GM18907 (cell line): ENCODE measurements around the gene PI4K2A.
"Not testable (repeated sequence)": the region's sequence is repeated elsewhere in the genome, so short reads cannot be mapped to it uniquely, and the experiment has no call there.

ENCODE experiments used
- ATAC-seq: cut with Tn5 transposase; IDR thresholded peaks from one replicate; pipeline ENCODE4 v1.9.1; 2021; ENCODE audit warnings: mild to moderate bottlenecking, moderate library complexity; ENCODE audit not compliant: unreplicated experiment

Gene PI4K2A

DNA sequence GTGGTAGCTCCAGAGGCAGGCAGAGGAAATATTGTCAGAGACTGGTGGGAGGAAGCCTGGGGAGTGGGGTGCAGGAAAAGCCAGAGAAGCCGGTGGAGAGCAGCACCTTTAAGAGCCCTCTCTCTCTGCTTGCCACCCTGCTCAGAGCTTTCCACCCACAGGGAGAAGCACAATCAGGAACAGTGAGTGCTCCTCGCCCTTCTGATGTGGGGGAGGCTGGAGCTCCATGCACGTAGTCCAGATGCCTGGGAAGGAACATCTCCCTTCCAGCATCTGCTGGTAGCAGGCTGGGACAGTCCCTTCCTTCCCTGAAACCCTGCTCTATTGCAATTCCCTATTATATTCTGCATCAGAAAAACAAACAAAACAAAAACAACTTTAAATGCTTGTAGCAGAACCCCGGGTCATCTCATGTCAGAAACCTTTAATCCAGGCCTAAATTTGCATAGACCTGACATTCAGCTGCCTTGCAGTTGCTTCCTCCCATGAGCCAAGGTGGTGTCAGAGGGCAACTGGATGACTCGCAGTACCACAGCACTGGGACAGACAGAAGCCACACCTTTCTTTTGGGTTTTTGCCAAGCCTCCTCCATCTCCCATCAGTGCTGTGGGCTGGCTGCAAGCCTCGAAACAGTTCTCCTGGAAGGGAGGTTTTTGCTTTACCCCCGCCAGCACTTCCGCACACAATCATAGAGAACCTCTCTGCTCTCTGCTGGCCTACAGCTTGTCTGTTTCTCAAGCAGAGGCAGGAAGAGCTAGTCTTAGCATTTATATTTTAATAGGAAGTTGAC lies 33.5 kb downstream of the PI4K2A start:
- ATAC-seq, result no peak

DNA sequence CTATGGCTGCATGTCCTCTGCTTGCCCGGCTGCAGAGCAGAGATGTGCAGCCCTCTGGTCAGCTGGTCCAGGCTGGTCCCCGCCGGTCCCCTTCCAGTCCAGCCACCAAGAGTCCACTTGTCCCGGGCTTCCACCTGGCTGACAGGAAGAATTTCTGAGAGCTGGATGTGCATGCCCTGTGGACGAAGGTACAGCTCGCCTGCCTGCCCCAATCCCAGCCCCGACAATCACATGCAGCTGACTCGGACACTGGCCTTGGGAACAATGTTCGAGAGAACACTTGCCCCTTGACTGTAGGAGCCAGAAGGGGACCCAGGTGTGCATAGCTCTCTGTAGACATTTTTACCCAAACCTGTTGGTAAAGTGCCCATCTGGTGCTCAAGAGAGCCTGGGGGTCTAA lies 34.8 kb downstream of the PI4K2A start:
- no peak for ATAC-seq

- ATAC-seq, result peak; percentile 71
Observed at GRCh38 chr10:97676770-97677581, 36.5 kb downstream of the PI4K2A start.

DNA sequence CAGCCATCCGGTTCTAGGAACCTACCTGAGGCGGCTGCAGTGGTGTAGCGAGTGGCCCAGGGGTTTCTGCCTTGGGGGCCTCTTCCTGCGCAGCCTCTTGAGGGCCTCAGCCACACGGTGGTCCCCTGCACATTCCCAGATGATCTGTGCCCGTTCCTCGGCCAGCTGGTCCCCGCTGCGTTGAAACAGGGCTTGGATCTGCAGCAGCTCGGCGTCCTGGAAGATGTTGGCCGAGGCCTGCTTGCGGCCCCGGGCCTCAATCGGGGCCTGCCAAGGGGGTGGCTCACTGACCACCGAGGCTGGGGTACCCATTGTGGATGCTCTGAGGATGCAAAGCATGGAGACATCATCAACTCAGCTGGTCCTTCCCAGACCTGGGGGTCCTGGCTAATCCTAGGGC lies 39.1 kb downstream of the PI4K2A start:
- ATAC-seq, result no peak

- no peak for ATAC-seq
Observed at GRCh38 chr10:97682042-97682441, 41.6 kb downstream of the PI4K2A start.

- no peak for ATAC-seq
Observed at GRCh38 chr10:97683556-97684367, 43.3 kb downstream of the PI4K2A start.

- not testable (repeated sequence) for ATAC-seq
Observed at GRCh38 chr10:97684368-97684713, 43.9 kb downstream of the PI4K2A start.

- ATAC-seq, result no peak
Observed at GRCh38 chr10:97684866-97685394, 44.5 kb downstream of the PI4K2A start.

- no peak for ATAC-seq
Observed at GRCh38 chr10:97685395-97685958, 45.0 kb downstream of the PI4K2A start.

DNA sequence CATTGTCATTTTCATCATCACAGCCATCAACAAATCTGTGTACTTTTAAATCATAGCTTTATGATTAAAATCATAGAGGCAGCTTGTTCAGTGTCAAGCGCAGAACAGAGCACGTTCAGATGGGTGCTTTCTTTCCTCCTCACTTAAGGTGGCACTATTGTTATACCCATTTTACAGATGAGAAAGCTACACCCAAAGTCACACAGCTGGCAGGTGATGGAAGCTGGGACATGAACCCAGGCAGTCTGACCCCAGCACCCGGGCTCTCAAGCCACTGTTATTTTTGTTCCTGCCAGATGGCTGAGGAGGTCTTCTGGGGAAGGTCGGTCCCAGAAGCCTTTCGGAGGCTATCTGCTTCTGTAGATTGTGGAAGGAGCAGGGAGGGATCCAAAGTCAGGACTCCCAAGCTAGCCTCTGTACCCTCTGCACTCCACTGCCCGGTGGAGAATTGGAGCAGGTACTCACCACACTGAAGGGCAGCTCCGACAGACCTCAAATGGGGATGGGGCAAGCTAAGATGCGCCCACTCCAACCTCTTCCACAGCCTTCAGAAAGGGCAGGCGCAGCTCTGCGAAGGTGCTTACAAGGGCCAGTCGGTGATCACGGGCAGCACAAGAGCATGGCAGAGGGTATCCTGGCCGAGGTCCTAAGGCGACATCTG lies 46.0 kb downstream of the PI4K2A start:
- no peak for ATAC-seq

DNA sequence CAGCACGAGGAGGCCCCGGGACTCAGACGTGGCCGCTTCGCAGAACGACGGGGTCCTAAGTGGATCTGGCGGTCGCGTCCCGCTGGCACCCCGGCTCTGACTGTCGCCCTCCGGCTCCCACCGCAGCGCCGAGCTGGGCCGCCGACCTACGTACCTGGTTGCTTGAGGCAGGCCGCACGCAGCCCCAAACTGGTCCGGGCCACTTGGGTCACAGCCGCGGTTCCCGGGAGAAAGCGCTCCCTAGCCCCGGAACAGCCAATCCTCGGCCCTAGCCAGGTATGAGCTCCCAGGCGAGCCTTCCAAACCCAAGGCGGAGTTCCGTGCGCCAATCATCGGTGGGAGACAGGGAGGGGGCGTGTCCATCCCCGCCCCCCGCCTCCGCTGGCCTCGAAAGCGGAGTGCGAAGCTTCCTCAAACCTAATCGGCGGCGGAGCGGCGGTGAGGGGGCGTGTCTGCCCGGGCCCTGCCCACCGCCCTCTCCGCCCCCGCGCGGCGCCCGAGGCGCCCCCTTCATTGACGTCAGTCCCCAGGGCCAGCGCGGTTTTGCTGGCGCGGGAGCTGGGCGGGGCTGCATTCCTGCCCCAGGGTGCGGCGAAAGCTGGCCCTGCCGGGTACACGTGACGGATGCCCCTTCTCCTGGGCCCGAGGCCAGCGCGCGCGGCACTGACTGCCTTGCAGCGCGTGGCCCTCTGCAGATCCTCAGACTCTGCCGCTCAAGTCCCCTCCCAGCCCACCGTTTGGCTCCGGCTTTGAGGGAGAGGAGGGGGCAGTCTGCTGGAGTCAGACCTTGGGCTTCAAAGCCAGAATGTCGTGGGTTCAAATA lies 46.7 kb downstream of the PI4K2A start, which contains the start of gene AVPI1:
TSS of gene AVPI1 (minus strand) at position 280 of the 823 bp plus-strand sequence. CDS start 7,336 bp downstream, outside the sequence.
- ATAC-seq, result peak; percentile 93

- ATAC-seq, result no peak
Observed at GRCh38 chr10:97687785-97688781, 47.6 kb downstream of the PI4K2A start.

- no peak for ATAC-seq
Observed at GRCh38 chr10:97689559-97690020, 49.1 kb downstream of the PI4K2A start.

- ATAC-seq, result no peak
Observed at GRCh38 chr10:97690133-97690532, 49.7 kb downstream of the PI4K2A start.

GRCh38 chr10:97698072-97698655 lies 57.7 kb downstream of the PI4K2A start:
- ATAC-seq, result not testable (repeated sequence)

GRCh38 chr10:97701438-97702069 lies 61.1 kb downstream of the PI4K2A start:
- peak; percentile 65 for ATAC-seq
